ENCODE data around the gene SLC46A1. TPM values are rescaled to one million over a fixed set of nuclear protein-coding genes. Genes with fewer than 3 reads are reported as not detected.

Gene SLC46A1
- total RNA-seq, 8 experiments from 2014 or later, result 6.5 to 19.3 (median 11.0) TPM

GRCh38 chr17:28370035-28370743 is 35.8 kb downstream of the SLC46A1 start, which contains the start of gene VTN:
Gene VTN (minus strand): TSS chr17:28370307. CDS start chr17:28370203, 104 bp downstream.
- 7 to 80% (median 33%) methylated on average over 1 to 5 of the region's 8 CpGs; no CpG with 5 or more reads in 1 of the 10 experiments for WGBS, 10 experiments
- peaks cover 24 to 26% of the 10 kb centered on the region in 2 donors for H3K4me1 ChIP-seq (replicated peaks in 1 of 2)
- H3K27ac ChIP-seq, result no peak within 1 kb of the TSS
- in situ Hi-C loops (cut with MboI; ENCODE audit: low pct_unique_long_range_greater_than_20kb in 2 of 9, low sequenced_read_pairs in 9 of 9, unreplicated experiment in 9 of 9), result no loop called here
- no peak for ATAC-seq (replicated peaks in 6 of 8)
- H3K4me3 ChIP-seq, result peak within 1 kb of the TSS in 3 of 5 donors; percentile 7 to 68 (median 13)

DNA sequence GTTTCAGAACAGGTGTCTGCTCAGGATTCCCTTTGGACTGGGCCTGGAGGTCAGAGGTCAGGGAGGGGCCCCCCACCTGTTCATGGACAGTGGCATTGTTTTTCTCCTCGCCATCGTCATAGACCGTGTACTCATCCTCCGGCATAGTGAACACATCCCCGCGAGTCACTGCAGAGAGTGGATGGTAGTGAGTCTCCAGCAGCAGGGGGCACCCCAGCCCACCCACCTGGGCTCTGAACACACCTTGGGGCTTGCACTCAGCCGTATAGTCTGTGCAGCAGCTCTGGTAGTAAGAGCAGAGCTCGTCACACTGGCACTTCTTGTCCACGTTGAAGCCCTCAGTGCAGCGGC is 36.4 kb downstream of the SLC46A1 start:
- in situ Hi-C loops (cut with MboI; ENCODE audit: low pct_unique_long_range_greater_than_20kb in 2 of 9, low sequenced_read_pairs in 9 of 9, unreplicated experiment in 9 of 9), result no loop called here
- H3K4me3 ChIP-seq, result no peak overlapping the region
- ATAC-seq (replicated peaks in 6 of 8), result no peak
- peaks cover 24 to 26% of the 10 kb centered on the region in 2 donors for H3K4me1 ChIP-seq (replicated peaks in 1 of 2)
- 18 to 87% methylated on average over 3 of the region's 10 CpGs; no CpG with 5 or more reads in 8 of the 10 experiments for WGBS, 10 experiments
- no peak overlapping the region for H3K27ac ChIP-seq

DNA sequence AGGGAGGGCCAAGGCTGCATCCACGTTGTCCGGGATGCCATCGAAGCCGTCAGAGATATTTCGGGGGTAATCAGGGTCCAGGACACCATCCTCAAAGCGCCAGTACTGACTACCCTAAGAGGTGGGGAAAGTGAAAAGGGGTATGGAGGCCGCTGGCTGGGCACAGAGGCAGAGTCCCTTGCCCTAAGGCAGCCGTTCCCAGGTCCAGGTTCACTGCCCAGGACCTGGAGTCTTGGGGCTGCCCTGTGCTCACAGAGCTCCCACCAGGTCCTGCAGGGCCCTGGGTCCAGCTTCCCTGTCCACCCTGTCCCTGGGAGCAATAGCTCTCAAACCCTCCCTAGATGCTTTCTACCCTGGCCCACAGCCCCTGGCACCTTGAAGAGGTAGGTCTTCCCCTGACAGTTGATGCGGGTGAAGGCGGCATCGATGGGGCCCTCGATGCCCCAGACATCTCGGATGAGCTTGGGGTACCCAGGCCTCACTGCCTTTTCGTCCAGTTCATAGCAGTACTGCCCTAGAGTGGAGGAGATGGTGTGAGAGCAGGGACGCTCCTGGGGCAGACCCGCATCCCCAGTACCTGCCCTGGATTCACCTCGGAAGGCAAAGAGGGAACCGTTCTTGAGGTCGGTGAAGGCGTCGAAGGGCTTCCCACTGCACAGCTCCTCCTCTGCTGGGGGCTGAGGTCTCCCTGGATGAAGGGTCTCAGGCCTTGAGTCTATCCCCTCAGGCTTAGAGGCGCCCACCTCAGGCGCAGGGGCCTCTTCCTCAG is 36.9 kb downstream of the SLC46A1 start:
- WGBS, 10 experiments, result 70 to 98% (median 90%) methylated on average over 2 to 9 of the region's 23 CpGs; no CpG with 5 or more reads in 4 of the 10 experiments
- in situ Hi-C loops (cut with MboI; ENCODE audit: low pct_unique_long_range_greater_than_20kb in 2 of 9, low sequenced_read_pairs in 9 of 9, unreplicated experiment in 9 of 9), result no loop called here
- peaks cover 24 to 25% of the 10 kb centered on the region in 2 donors for H3K4me1 ChIP-seq (replicated peaks in 1 of 2)
- no peak for ATAC-seq (replicated peaks in 6 of 8)
- no peak overlapping the region for H3K27ac ChIP-seq
- H3K4me3 ChIP-seq, result no peak overlapping the region

- WGBS, 10 experiments, result no CpG with 5 or more reads among the region's 5 CpGs
- ATAC-seq (replicated peaks in 6 of 8), result no peak
- Histone ChIP-seq H3K4me1 (replicated peaks in 1 of 2) (peaks cover 18 to 21% of the 10 kb centered on the region in 2 donors), H3K4me3 (no peak overlapping the region), H3K27ac (no peak overlapping the region)
- in situ Hi-C loops (cut with MboI; ENCODE audit: low pct_unique_long_range_greater_than_20kb in 2 of 9, low sequenced_read_pairs in 9 of 9, unreplicated experiment in 9 of 9), result no loop called here
Measured at GRCh38 chr17:28368306-28368831, 37.6 kb downstream of the SLC46A1 start.

- ATAC-seq (replicated peaks in 6 of 8), result no peak
- 78 to 100% (median 86%) methylated on average over 4 to 11 of the region's 21 CpGs; no CpG with 5 or more reads in 7 of the 10 experiments for WGBS, 10 experiments
- Histone ChIP-seq H3K4me1 (replicated peaks in 1 of 2) (peaks cover 12 to 15% of the 10 kb centered on the region in 2 donors), H3K27ac (no peak overlapping the region), H3K4me3 (no peak overlapping the region)
- in situ Hi-C loops (cut with MboI; ENCODE audit: low pct_unique_long_range_greater_than_20kb in 2 of 9, low sequenced_read_pairs in 9 of 9, unreplicated experiment in 9 of 9), result no loop called here
Measured at GRCh38 chr17:28367641-28368305, 38.2 kb downstream of the SLC46A1 start.

- WGBS, 10 experiments, result 80% methylated on average over 1 of the region's 1 CpG; no CpG with 5 or more reads in 9 of the 10 experiments
- in situ Hi-C loops (cut with MboI; ENCODE audit: low pct_unique_long_range_greater_than_20kb in 2 of 9, low sequenced_read_pairs in 9 of 9, unreplicated experiment in 9 of 9), result no loop called here
- no peak overlapping the region for H3K27ac ChIP-seq
- ATAC-seq (replicated peaks in 6 of 8), result no peak
- peaks cover 9 to 11% of the 10 kb centered on the region in 2 donors for H3K4me1 ChIP-seq (replicated peaks in 1 of 2)
- H3K4me3 ChIP-seq, result no peak overlapping the region
Measured at GRCh38 chr17:28366605-28367004, 39.4 kb downstream of the SLC46A1 start.

- Histone ChIP-seq H3K4me3 (no peak overlapping the region), H3K4me1 (replicated peaks in 1 of 2) (peaks cover 3 to 6% of the 10 kb centered on the region in 2 donors), H3K27ac (no peak overlapping the region)
- in situ Hi-C loops (cut with MboI; ENCODE audit: low pct_unique_long_range_greater_than_20kb in 2 of 9, low sequenced_read_pairs in 9 of 9, unreplicated experiment in 9 of 9), result no loop called here
- 60 to 100% (median 91%) methylated on average over 1 to 3 of the region's 3 CpGs; no CpG with 5 or more reads in 6 of the 10 experiments for WGBS, 10 experiments
- ATAC-seq (replicated peaks in 6 of 8), result no peak
Measured at GRCh38 chr17:28365487-28365886, 40.5 kb downstream of the SLC46A1 start.

DNA sequence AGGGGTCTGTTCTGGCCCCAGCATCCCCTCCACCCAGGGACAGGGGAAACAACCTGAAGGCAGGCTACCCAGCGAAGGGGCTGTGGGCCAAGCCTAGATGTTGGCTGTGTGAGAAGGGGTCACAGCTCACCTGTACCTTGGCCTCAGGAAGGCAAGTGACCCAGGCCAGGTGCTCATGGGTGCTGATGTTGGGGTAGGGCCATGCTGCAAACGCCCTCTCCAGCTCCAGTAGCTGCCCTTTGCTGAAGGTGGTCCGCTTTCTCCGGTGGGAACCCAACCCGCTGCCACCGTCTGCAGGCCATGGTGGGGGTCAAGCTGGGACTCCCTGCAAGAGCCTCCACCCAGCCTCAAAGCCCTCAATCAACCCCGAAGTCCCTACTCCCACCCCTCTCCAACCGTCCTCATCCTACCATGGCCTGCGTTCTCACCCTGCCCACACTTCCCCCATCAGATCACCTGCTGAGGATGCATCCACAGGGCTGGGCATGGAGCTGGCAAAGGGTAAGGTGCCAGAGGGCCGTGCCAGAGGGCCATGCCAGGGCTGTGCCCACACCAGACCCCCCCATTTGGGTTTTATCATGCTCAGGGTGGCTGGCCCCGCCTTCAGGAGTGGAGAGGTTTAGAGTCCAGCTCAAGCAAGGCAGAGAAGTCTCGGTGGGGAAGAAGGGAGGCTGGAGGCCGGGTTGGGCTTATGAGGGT is 41.2 kb downstream of the SLC46A1 start, which contains the start of gene SEBOX:
SEBOX (minus strand) TSS at position 535 of the 699 bp plus-strand sequence; CDS start at position 487, 48 bp downstream.
- Histone ChIP-seq H3K4me1 (replicated peaks in 1 of 2) (no peaks in the 10 kb centered on the region), H3K27ac (no peak within 1 kb of the TSS), H3K4me3 (no peak within 1 kb of the TSS)
- peak in 1 of 8 experiments; percentile 2 for ATAC-seq (replicated peaks in 6 of 8)
- WGBS, 10 experiments, result 90 to 100% methylated on average over 1 to 2 of the region's 13 CpGs; no CpG with 5 or more reads in 8 of the 10 experiments
- in situ Hi-C loops (cut with MboI; ENCODE audit: low pct_unique_long_range_greater_than_20kb in 2 of 9, low sequenced_read_pairs in 9 of 9, unreplicated experiment in 9 of 9), result no loop called here

GRCh38 chr17:28363776-28364650 is 42.0 kb downstream of the SLC46A1 start:
- Histone ChIP-seq H3K27ac (no peak overlapping the region), H3K4me1 (replicated peaks in 1 of 2) (no peaks in the 10 kb centered on the region), H3K4me3 (no peak overlapping the region)
- 90 to 100% methylated on average over 2 to 4 of the region's 8 CpGs; no CpG with 5 or more reads in 8 of the 10 experiments for WGBS, 10 experiments
- ATAC-seq (replicated peaks in 6 of 8), result no peak
- in situ Hi-C loops (cut with MboI; ENCODE audit: low pct_unique_long_range_greater_than_20kb in 2 of 9, low sequenced_read_pairs in 9 of 9, unreplicated experiment in 9 of 9), result no loop called here

DNA sequence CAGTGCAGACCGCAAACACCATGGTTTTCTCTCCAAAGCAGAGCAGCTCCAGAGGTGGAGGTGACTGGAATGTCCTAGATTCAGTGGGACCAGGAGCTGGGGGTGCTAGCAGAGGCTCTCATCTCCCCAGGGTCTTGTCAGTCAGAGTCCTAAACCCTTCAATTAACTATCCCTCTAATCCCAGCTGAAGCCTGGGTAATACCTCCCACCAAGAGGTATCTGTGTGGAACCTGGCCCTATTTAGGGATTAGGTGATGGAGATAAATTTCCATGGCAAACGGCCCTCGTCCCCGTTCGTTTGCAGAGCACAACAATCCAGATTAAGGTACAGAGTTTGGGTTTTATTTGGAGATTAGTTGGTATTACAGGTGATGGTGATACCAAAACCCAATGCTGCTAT is 42.8 kb downstream of the SLC46A1 start:
- WGBS, 10 experiments, result 88 to 97% methylated on average over 4 of the region's 5 CpGs; no CpG with 5 or more reads in 8 of the 10 experiments
- Histone ChIP-seq H3K4me1 (replicated peaks in 1 of 2) (peaks cover 2 to 3% of the 10 kb centered on the region in 2 donors), H3K4me3 (no peak overlapping the region), H3K27ac (no peak overlapping the region)
- in situ Hi-C loops (cut with MboI; ENCODE audit: low pct_unique_long_range_greater_than_20kb in 2 of 9, low sequenced_read_pairs in 9 of 9, unreplicated experiment in 9 of 9), result no loop called here
- ATAC-seq (replicated peaks in 6 of 8), result no peak

DNA sequence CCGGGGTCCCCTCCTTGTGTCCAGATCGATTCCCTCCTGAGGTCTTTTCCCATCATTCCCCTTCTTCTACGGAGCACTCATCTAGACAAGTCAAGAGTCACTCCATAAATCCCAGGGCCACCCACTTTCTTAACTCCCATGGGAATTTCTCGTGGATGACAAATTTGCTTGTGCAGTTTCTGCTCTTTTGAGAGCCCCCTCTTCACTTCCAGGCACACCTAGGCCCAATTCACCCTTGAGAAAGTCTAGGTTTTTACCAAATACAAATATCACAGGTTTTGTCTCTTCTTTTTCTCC is 48.2 kb downstream of the SLC46A1 start:
- no peak for ATAC-seq (replicated peaks in 6 of 8)
- peaks cover 4 to 10% of the 10 kb centered on the region in 2 donors for H3K4me1 ChIP-seq (replicated peaks in 1 of 2)
- in situ Hi-C loops (cut with MboI; ENCODE audit: low pct_unique_long_range_greater_than_20kb in 2 of 9, low sequenced_read_pairs in 9 of 9, unreplicated experiment in 9 of 9), result no loop called here
- peak overlapping the region; percentile 76 to 92 for H3K27ac ChIP-seq
- WGBS, 10 experiments, result 0 to 20% (median 0%) methylated on average over 1 to 2 of the region's 4 CpGs; no CpG with 5 or more reads in 4 of the 10 experiments
- peak overlapping the region; percentile 69 to 96 (median 79) for H3K4me3 ChIP-seq
